Activated T-cell treated with anti-CD3 and anti-CD28 coated beads, Interleukin-2, amount 50 U/mL, for 72 hours (primary cell): ENCODE measurements around the gene MTCL3.

Experiments used
- ATAC-seq, 2 donors: fragments of 150-1000 bp; cut with Tn5 transposase; replicated peaks in 1 of 2; 2 replicates each; pipeline ENCODE4 v1.10.0; 2021; ENCODE audit warnings: moderate library complexity in 2 of 2, mild to moderate bottlenecking in 1 of 2
- DNase-seq, 2 donors: peaks; one replicate each; pipeline ENCODE4 v3.0.0; 2021 to 2022; ENCODE audit warnings: mixed read lengths in 1 of 2
- H3K27ac Mint-ChIP-seq: one replicate; pipeline ENCODE4 v1.8.0; 2022; ENCODE audit warnings: mild to moderate bottlenecking, moderate library complexity, mixed read lengths
- H3K27me3 Mint-ChIP-seq: one replicate; pipeline ENCODE4 v1.8.0; 2022; ENCODE audit warnings: low read depth, mixed read lengths
- H3K36me3 Mint-ChIP-seq, 2 donors: one replicate each; pipeline ENCODE4 v1.8.0; 2022; ENCODE audit warnings: mixed read lengths in 2 of 2, mild to moderate bottlenecking in 1 of 2; ENCODE audit not compliant: insufficient read depth in 2 of 2
- H3K4me1 Mint-ChIP-seq: one replicate; pipeline ENCODE4 v1.8.0; 2022; ENCODE audit warnings: low read depth, mixed read lengths
- H3K4me3 Mint-ChIP-seq, 2 donors: one replicate each; pipeline ENCODE4 v1.8.0; 2022; ENCODE audit warnings: mild to moderate bottlenecking in 2 of 2, mixed read lengths in 2 of 2, moderate library complexity in 2 of 2
- H3K9me3 Mint-ChIP-seq, 2 donors: one replicate each; pipeline ENCODE4 v1.8.0; 2022; ENCODE audit warnings: mixed read lengths in 2 of 2

Gene MTCL3

GRCh38 chr6:127475823-127476176 lies 43.3 kb downstream of the MTCL3 start:
- Mint-ChIP-seq H3K36me3 (peaks cover 10 to 11% of the 10 kb centered on the region in 2 donors), H3K27me3 (no peaks in the 10 kb centered on the region), H3K4me3 (no peak overlapping the region), H3K4me1 (no peaks in the 10 kb centered on the region), H3K9me3 (no peaks in the 10 kb centered on the region), H3K27ac (no peak overlapping the region)
- ATAC-seq (no peak), DNase-seq (no peak)

DNA sequence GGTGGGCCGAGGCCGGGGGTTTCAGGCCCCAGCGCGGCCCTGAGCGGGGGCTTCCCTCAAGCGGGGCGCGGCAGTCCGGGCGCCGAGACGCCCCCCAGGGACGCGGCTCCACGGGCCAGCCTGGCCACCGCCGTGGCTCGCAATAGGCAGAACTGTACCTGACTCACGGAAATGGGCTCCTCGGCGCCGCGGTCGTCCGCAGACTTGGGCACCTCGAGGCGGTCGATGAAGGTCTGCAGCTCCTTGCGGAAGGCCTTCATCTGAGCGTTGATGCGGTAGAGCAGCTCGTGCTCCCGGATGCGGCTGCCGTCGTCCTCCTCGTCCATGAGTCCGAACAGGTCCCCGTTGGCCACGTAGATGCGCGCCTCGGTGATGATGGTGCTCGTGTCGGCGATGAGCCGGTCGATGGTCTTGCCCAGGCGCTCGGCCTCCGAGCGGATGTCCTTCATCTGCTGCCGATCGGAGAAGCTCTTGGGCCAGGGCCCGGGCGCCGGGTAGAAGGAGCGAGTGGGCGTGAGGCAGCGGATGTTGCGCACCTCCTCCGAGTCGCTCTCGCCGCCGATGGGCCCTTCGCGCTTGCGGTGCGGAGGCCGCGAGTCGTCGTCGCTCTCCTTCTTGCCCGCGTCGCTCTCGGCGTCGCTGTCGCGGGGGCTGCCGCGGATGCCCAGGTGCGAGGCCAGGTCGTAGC lies 43.9 kb downstream of the MTCL3 start:
- H3K36me3 Mint-ChIP-seq, result peaks cover 10 to 11% of the 10 kb centered on the region in 2 donors
- ATAC-seq, result no peak
- H3K9me3 Mint-ChIP-seq, result no peaks in the 10 kb centered on the region
- DNase-seq, result no peak
- H3K4me3 Mint-ChIP-seq, result no peak overlapping the region
- H3K4me1 Mint-ChIP-seq, result no peaks in the 10 kb centered on the region
- H3K27ac Mint-ChIP-seq, result no peak overlapping the region
- H3K27me3 Mint-ChIP-seq, result no peaks in the 10 kb centered on the region

DNA sequence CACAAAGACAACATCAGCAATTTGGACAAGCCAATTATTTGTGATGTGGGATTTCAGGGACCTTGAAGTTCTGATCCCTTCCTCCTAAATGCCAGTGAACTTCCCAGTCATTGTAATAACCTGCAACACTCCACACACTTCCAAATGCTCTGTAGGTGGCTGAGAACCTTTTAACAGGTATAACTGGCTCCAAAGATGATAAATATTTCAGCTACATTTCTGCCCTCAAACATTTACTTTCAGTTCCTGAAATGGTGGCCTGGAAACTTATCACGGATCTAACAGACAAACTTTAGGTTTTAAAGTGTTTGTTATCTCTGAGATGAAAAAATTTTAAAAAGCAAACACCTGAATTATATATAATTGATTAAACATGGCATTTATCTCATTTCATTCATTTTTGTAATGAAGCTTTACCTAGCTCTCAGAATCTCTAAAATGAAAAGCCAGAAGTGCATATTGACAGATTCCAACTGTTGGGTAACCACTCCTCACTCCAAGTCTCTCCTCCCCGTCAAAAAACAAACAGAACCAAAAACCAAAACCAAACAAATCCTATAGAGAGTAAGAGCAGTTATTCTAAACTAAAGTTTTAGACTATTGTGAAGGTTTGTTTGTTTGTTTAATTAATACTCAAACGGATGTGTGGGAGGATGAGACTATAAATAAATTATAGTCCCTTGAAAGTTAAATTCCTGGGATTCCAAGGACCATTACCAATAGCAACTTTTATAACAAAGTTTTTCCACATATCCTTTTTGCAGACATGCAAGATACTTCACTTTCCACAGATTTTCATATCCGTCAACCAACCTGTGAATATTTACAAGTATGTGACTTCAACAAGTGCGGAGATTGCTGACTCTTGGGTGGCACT lies 47.5 kb downstream of the MTCL3 start:
- H3K9me3 Mint-ChIP-seq, result no peaks in the 10 kb centered on the region
- H3K36me3 Mint-ChIP-seq, result peaks cover 5 to 11% of the 10 kb centered on the region in 2 donors
- peaks cover 3% of the 10 kb centered on the region for H3K27me3 Mint-ChIP-seq
- ATAC-seq (no peak), DNase-seq (no peak)
- no peaks in the 10 kb centered on the region for H3K4me1 Mint-ChIP-seq
- no peak overlapping the region for H3K4me3 Mint-ChIP-seq
- no peak overlapping the region for H3K27ac Mint-ChIP-seq

GRCh38 chr6:127468936-127469335 lies 50.2 kb downstream of the MTCL3 start:
- DNase-seq (no peak), ATAC-seq (no peak)
- Mint-ChIP-seq H3K4me3 (no peak overlapping the region), H3K36me3 (no peaks in the 10 kb centered on the region), H3K9me3 (no peaks in the 10 kb centered on the region), H3K27me3 (peaks cover 9% of the 10 kb centered on the region), H3K4me1 (no peaks in the 10 kb centered on the region), H3K27ac (no peak overlapping the region)

GRCh38 chr6:127466416-127466815 lies 52.7 kb downstream of the MTCL3 start:
- no peaks in the 10 kb centered on the region for H3K9me3 Mint-ChIP-seq
- H3K4me1 Mint-ChIP-seq, result no peaks in the 10 kb centered on the region
- H3K36me3 Mint-ChIP-seq, result no peaks in the 10 kb centered on the region
- H3K27ac Mint-ChIP-seq, result no peak overlapping the region
- peaks cover 9% of the 10 kb centered on the region for H3K27me3 Mint-ChIP-seq
- DNase-seq (no peak), ATAC-seq (no peak)
- H3K4me3 Mint-ChIP-seq, result no peak overlapping the region

GRCh38 chr6:127464881-127465459 lies 54.2 kb downstream of the MTCL3 start:
- Mint-ChIP-seq H3K4me3 (no peak overlapping the region), H3K27me3 (peaks cover 9% of the 10 kb centered on the region), H3K27ac (no peak overlapping the region), H3K9me3 (no peaks in the 10 kb centered on the region), H3K36me3 (no peaks in the 10 kb centered on the region), H3K4me1 (peaks cover 8% of the 10 kb centered on the region)
- DNase-seq (peak; percentile 63 to 69), ATAC-seq (peak; percentile 76 to 83)

- DNase-seq (no peak), ATAC-seq (no peak)
- Mint-ChIP-seq H3K9me3 (no peaks in the 10 kb centered on the region), H3K36me3 (no peaks in the 10 kb centered on the region), H3K4me1 (peaks cover 8% of the 10 kb centered on the region), H3K4me3 (no peak overlapping the region), H3K27ac (no peak overlapping the region), H3K27me3 (peaks cover 9% of the 10 kb centered on the region)
These were observed 54.8 kb downstream of the MTCL3 start for GRCh38 chr6:127464161-127464880.

DNA sequence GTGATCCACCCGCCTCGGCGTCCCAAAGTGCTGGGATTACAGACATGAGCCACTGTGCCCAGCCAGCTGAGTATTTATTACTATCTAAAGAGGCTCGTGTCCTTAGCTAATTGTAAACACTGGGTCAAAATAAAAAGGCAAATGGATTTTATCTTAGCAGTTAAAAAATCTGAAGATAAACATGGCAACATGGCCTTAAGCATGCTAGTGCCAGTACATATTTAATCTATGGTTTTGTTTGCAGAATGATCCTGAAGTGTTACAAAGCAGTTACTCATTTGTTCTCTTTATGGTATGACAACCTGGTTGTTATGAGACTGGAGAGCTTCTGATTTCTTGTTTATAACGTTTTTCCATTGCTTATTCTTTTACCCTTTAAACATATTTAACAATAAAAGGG lies 56.1 kb downstream of the MTCL3 start:
- no peak for ATAC-seq

GRCh38 chr6:127462376-127462775 lies 56.8 kb downstream of the MTCL3 start:
- Mint-ChIP-seq H3K27me3 (peaks cover 9% of the 10 kb centered on the region), H3K4me1 (peaks cover 8% of the 10 kb centered on the region), H3K4me3 (no peak overlapping the region), H3K9me3 (no peaks in the 10 kb centered on the region), H3K27ac (no peak overlapping the region), H3K36me3 (no peaks in the 10 kb centered on the region)
- DNase-seq (no peak), ATAC-seq (no peak)

More for the DNA sequence above, 56.1 kb downstream of the MTCL3 start:
- Mint-ChIP-seq H3K27ac (no peak overlapping the region), H3K4me3 (no peak overlapping the region), H3K36me3 (no peaks in the 10 kb centered on the region), H3K9me3 (no peaks in the 10 kb centered on the region), H3K27me3 (peaks cover 9% of the 10 kb centered on the region), H3K4me1 (peaks cover 8% of the 10 kb centered on the region)
- DNase-seq, result no peak

DNA sequence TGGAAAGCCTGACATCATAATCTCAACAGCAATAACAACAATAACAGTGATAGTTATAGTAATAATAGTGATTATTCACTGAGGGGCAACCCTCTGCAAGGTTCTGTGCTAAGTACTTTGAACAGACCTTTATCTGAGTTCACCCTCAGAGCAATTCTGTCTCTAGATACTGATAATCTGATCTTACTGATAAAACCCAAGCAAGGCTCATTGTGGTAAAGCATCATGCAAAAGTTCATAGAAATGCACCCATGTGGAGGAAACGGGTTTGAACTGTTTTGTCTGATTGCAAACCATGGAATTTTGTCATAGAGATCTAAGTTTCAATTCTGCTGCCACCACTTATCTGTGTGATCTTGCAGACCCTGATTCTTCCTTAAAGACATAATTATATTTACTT lies 58.7 kb downstream of the MTCL3 start:
- no peaks in the 10 kb centered on the region for H3K9me3 Mint-ChIP-seq
- no peak overlapping the region for H3K4me3 Mint-ChIP-seq
- no peak for ATAC-seq
- H3K4me1 Mint-ChIP-seq, result peaks cover 8% of the 10 kb centered on the region
- H3K36me3 Mint-ChIP-seq, result no peaks in the 10 kb centered on the region
- no peaks in the 10 kb centered on the region for H3K27me3 Mint-ChIP-seq
- no peak overlapping the region for H3K27ac Mint-ChIP-seq
- no peak for DNase-seq

GRCh38 chr6:127459231-127459641 lies 59.9 kb downstream of the MTCL3 start, which contains the start of gene KIAA0408:
TSS of gene KIAA0408 (minus strand) at chr6:127459389. CDS start at chr6:127453981, 5,408 bp downstream.
- Mint-ChIP-seq H3K9me3 (no peaks in the 10 kb centered on the region), H3K36me3 (no peaks in the 10 kb centered on the region), H3K27ac (no peak within 1 kb of the TSS), H3K4me3 (no peak within 1 kb of the TSS), H3K27me3 (no peaks in the 10 kb centered on the region), H3K4me1 (peaks cover 8% of the 10 kb centered on the region)
- ATAC-seq (no peak), DNase-seq (no peak)

DNA sequence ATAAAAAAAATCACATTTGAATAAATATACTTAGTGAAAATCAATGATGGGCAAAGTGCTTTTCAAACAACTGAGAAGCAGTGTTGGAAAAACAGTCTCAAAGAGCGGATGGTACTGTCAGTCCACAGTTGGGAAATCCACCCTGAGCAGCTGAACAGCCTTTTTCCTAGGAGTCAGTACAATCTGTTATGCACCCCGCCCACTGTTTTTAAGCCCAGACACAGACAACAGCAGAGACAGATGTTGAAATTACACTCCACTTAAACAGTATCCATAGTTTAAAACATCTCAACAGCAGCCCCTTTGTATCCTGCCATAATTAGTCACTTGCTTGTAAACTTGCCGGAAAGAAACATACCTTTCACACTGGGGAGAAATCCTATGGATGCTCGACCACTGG lies 60.3 kb downstream of the MTCL3 start:
- no peaks in the 10 kb centered on the region for H3K9me3 Mint-ChIP-seq
- ATAC-seq (no peak), DNase-seq (no peak)
- no peaks in the 10 kb centered on the region for H3K27me3 Mint-ChIP-seq
- H3K27ac Mint-ChIP-seq, result no peak overlapping the region
- H3K4me1 Mint-ChIP-seq, result peaks cover 8% of the 10 kb centered on the region
- H3K4me3 Mint-ChIP-seq, result no peak overlapping the region
- no peaks in the 10 kb centered on the region for H3K36me3 Mint-ChIP-seq

- Mint-ChIP-seq H3K27ac (no peak overlapping the region), H3K36me3 (no peaks in the 10 kb centered on the region), H3K9me3 (no peaks in the 10 kb centered on the region), H3K4me1 (peaks cover 8% of the 10 kb centered on the region), H3K4me3 (no peak overlapping the region), H3K27me3 (no peaks in the 10 kb centered on the region)
- ATAC-seq, result no peak
- DNase-seq, result no peak
These were observed 60.9 kb downstream of the MTCL3 start for GRCh38 chr6:127458222-127458621.
